GM18505 (cell line): ENCODE data around the gene ADRM1.

Source experiments
- ATAC-seq: cut with Tn5 transposase; IDR thresholded peaks from one replicate; pipeline ENCODE4 v1.9.1; 2021; ENCODE audit not compliant: unreplicated experiment
- POLR2A ChIP-seq: IDR thresholded peaks from 4 replicates; pipeline ENCODE4 v1.6.1; 2011; ENCODE audit warnings: borderline replicate concordance; ENCODE audit not compliant: insufficient read depth, insufficient read length; ENCODE audit errors: extremely low read depth

Gene ADRM1

GRCh38 chr20:62306414-62307187, 3.8 kb downstream of the ADRM1 start:
- ATAC-seq = no peak
- TF ChIP-seq POLR2A = no peak

- TF ChIP-seq POLR2A = no peak
- no peak for ATAC-seq
Measured at GRCh38 chr20:62307226-62308101, 4.7 kb downstream of the ADRM1 start.

GRCh38 chr20:62308102-62308822, 5.5 kb downstream of the ADRM1 start:
- ATAC-seq = no peak
- TF ChIP-seq POLR2A = no peak

GRCh38 chr20:62309198-62309944, 6.6 kb downstream of the ADRM1 start:
- TF ChIP-seq POLR2A = no peak
- no peak for ATAC-seq

- no peak for TF ChIP-seq POLR2A
- no peak for ATAC-seq
Measured at GRCh38 chr20:62309947-62310756, 7.4 kb downstream of the ADRM1 start.

GRCh38 chr20:62310757-62311121, 7.9 kb downstream of the ADRM1 start:
- no peak for ATAC-seq
- TF ChIP-seq POLR2A = no peak

- ATAC-seq = no peak
- no peak for TF ChIP-seq POLR2A
Measured at GRCh38 chr20:62311150-62311549, 8.4 kb downstream of the ADRM1 start.

GRCh38 chr20:62311832-62312661, 9.2 kb downstream of the ADRM1 start:
- TF ChIP-seq POLR2A = no peak
- no peak for ATAC-seq

GRCh38 chr20:62312662-62312977, 9.8 kb downstream of the ADRM1 start:
- no peak for ATAC-seq
- no peak for TF ChIP-seq POLR2A

- no peak for ATAC-seq
- no peak for TF ChIP-seq POLR2A
Measured at GRCh38 chr20:62313021-62313420, 10.2 kb downstream of the ADRM1 start.
